HCT116 (cell line): ENCODE data around the gene ERLEC1. TPM values are rescaled to one million over a fixed set of nuclear protein-coding genes. Genes with fewer than 3 reads are reported as not detected.

Source experiments
- ATAC-seq: fragments of 200-7000 bp; cut with Tn5 transposase; 2 replicates; pipeline ENCODE4 v1.9.1; 2020; ENCODE audit warnings: mild to moderate bottlenecking, moderate library complexity
- BruUV-seq: library from RNA; stranded (reverse); fragments of 400-500 nt; replicated peaks from 2 replicates; lab custom pipeline; 2021; lab: Mats Ljungman, UMichigan
- CTCF ChIA-PET: fragments of 300-600 bp; sonication (Branson Sonifier 250); formaldehyde crosslinking; loops from one replicate; lab custom pipeline; 2021; ENCODE audit warnings: antibody characterized with exemption; lab: Charles Lee
- POLR2A ChIA-PET: fragments of 300-600, 350-600 bp; sonication (Branson Sonifier 250); formaldehyde crosslinking; loops from one replicate; lab custom pipeline; 2021; ENCODE audit warnings: antibody characterized with exemption; lab: Charles Lee
- RAD21 ChIA-PET, 2 experiments: fragments of 300-600 bp; sonication (Branson Sonifier 250); formaldehyde crosslinking; loops; one replicate each; lab custom pipeline; 2023; ENCODE audit warnings: low total read pairs in 2 of 2; ENCODE audit not compliant: uncharacterized antibody in 2 of 2, unreplicated experiment in 2 of 2, low non-redundant PET in 1 of 2; lab: Charles Lee
- DNase-seq: peaks from one replicate; pipeline ENCODE4 v3.0.0-alpha.2; 2010; ENCODE audit warnings: low read depth, low spot score
- H2AFZ ChIP-seq: fragments of 200-600 bp; shearing (Covaris generic), sonication (generic); 2 replicates; pipeline ENCODE4 v1.6.1; 2017; ENCODE audit warnings: low read depth, mixed run types, mixed read lengths, antibody characterized with exemption, low read length; ENCODE audit not compliant: poor library complexity, severe bottlenecking
- H3K27ac ChIP-seq: 2 replicates; pipeline ENCODE4 v1.5.1; 2012; ENCODE audit warnings: low read depth, low read length
- H3K27me3 ChIP-seq: fragments of 200-600 bp; sonication (generic); 2 replicates; pipeline ENCODE4 v1.6.1; 2016; ENCODE audit warnings: mixed run types, low read length, mixed read lengths; ENCODE audit not compliant: insufficient read depth
- H3K36me3 ChIP-seq, 2 experiments: fragments of 200-500 bp in 1 of 2; fragments of 200-600 bp in 1 of 2; sonication (Bioruptor generic) in 1 of 2; sonication (generic) in 1 of 2; 2 replicates each; pipeline versions ENCODE4 v1.5.1 to v1.6.1; 2014 to 2016; ENCODE audit warnings: low read length in 2 of 2, inconsistent platforms in 1 of 2, mixed read lengths in 1 of 2, mixed run types in 1 of 2; ENCODE audit not compliant: insufficient read depth in 2 of 2, control insufficient read depth in 1 of 2
- H3K4me1 ChIP-seq, 2 experiments: fragments of 200-600 bp in 1 of 2; sonication (generic) in 1 of 2; 2 replicates each; pipeline versions ENCODE4 v1.5.1 to v1.6.1; 2012 to 2017; ENCODE audit warnings: low read length in 2 of 2, inconsistent platforms in 1 of 2, mild to moderate bottlenecking in 1 of 2, mixed read lengths in 1 of 2, mixed run types in 1 of 2, moderate library complexity in 1 of 2; ENCODE audit not compliant: insufficient read depth in 2 of 2, control insufficient read depth in 1 of 2
- H3K4me2 ChIP-seq: fragments of 200-600 bp; sonication (generic); 2 replicates; pipeline ENCODE4 v1.6.1; 2017; ENCODE audit warnings: mixed run types, low read length, mixed read lengths
- H3K4me3 ChIP-seq, 2 experiments: fragments of 200-600 bp in 1 of 2; sonication (generic) in 1 of 2; replicated peaks in 1 of 2; 2 replicates each; pipeline ENCODE4 v1.5.1; 2011 to 2016; ENCODE audit warnings: low read length in 2 of 2, control low read depth in 1 of 2, low read depth in 1 of 2, mild to moderate bottlenecking in 1 of 2, mixed read lengths in 1 of 2, mixed run types in 1 of 2
- H3K79me2 ChIP-seq: fragments of 200-600 bp; sonication (generic); 2 replicates; pipeline ENCODE4 v1.6.1; 2017; ENCODE audit warnings: mild to moderate bottlenecking, mixed run types, low read length, moderate library complexity, mixed read lengths; ENCODE audit not compliant: insufficient read depth
- H3K9ac ChIP-seq: fragments of 200-600 bp; sonication (generic); 2 replicates; pipeline ENCODE4 v1.6.1; 2016; ENCODE audit warnings: low read length, mixed read lengths
- H3K9me2 ChIP-seq: fragments of 200-600 bp; sonication (generic), shearing (Covaris generic); 2 replicates; pipeline ENCODE4 v1.6.1; 2017; ENCODE audit warnings: mixed run types, mild to moderate bottlenecking, moderate library complexity; ENCODE audit not compliant: insufficient read depth
- H3K9me3 ChIP-seq, 2 experiments: fragments of 200-500 bp in 1 of 2; fragments of 200-600 bp in 1 of 2; sonication (Bioruptor generic) in 1 of 2; sonication (generic) in 1 of 2; 2 replicates each; pipeline ENCODE4 v1.6.1; 2014 to 2017; ENCODE audit warnings: low read length in 2 of 2, mixed read lengths in 2 of 2, inconsistent platforms in 1 of 2, low read depth in 1 of 2, mild to moderate bottlenecking in 1 of 2, mixed run types in 1 of 2, moderate library complexity in 1 of 2; ENCODE audit not compliant: control insufficient read depth in 1 of 2, insufficient read depth in 1 of 2
- H4K20me1 ChIP-seq: fragments of 200-600 bp; sonication (generic), shearing (Covaris generic); 2 replicates; pipeline ENCODE4 v1.6.1; 2017; ENCODE audit warnings: mixed run types, mild to moderate bottlenecking, moderate library complexity; ENCODE audit not compliant: insufficient read depth
- ATF3 ChIP-seq: IDR thresholded peaks from 2 replicates; pipeline ENCODE4 v1.6.1; 2012
- CBX3 ChIP-seq: IDR thresholded peaks from 2 replicates; pipeline ENCODE4 v1.6.1; 2012; ENCODE audit warnings: low read depth
- CEBPB ChIP-seq: IDR thresholded peaks from 2 replicates; pipeline ENCODE4 v1.6.1; 2012; ENCODE audit warnings: low read depth
- ELF1 ChIP-seq: IDR thresholded peaks from 2 replicates; pipeline ENCODE4 v1.6.1; 2012; ENCODE audit warnings: low read depth, borderline replicate concordance
- EZH2phosphoT487 ChIP-seq: fragments of 200-600 bp; IDR thresholded peaks from 2 replicates; pipeline ENCODE4 v1.6.1; 2018; ENCODE audit warnings: antibody characterized with exemption, borderline replicate concordance
- FOSL1 ChIP-seq: IDR thresholded peaks from 2 replicates; pipeline ENCODE4 v1.6.1; 2012; ENCODE audit warnings: low read depth
- JUND ChIP-seq: IDR thresholded peaks from 2 replicates; pipeline ENCODE4 v1.6.1; 2012
- MAX ChIP-seq: IDR thresholded peaks from 2 replicates; pipeline ENCODE4 v1.6.1; 2012
- POLR2AphosphoS5 ChIP-seq: IDR thresholded peaks from 2 replicates; pipeline ENCODE4 v1.6.1; 2011; ENCODE audit warnings: mild to moderate bottlenecking, low read depth, low read length, moderate library complexity
- RAD21 ChIP-seq: IDR thresholded peaks from 2 replicates; pipeline ENCODE4 v1.6.1; 2012; ENCODE audit warnings: low read depth, mild to moderate bottlenecking
- SIN3A ChIP-seq: IDR thresholded peaks from 2 replicates; pipeline ENCODE4 v1.6.1; 2012; ENCODE audit warnings: low read depth
- SP1 ChIP-seq: IDR thresholded peaks from 2 replicates; pipeline ENCODE4 v1.6.1; 2012; ENCODE audit warnings: low read depth
- ZFX ChIP-seq: fragments of 450-650 bp; IDR thresholded peaks from 2 replicates; pipeline ENCODE4 v1.6.1; 2017
- ZNF274 ChIP-seq: fragments of 200-500 bp; sonication (Bioruptor generic); IDR thresholded peaks from 2 replicates; pipeline ENCODE4 v1.6.1; 2014; ENCODE audit warnings: mild to moderate bottlenecking, low read depth, low read length, inconsistent platforms
- intact Hi-C: fragments of 100-400 bp; cut with micrococcal nuclease; formaldehyde crosslinking; loops from 2 replicates; pipeline ENCODE4 v1.10.0; 2022
- total RNA-seq: library from RNA; stranded (reverse); gene quantifications from one replicate; pipeline ENCODE4 v1.2.1, GENCODE V29; 2021; ENCODE audit not compliant: unreplicated experiment
- TF ChIP-seq, protein P1 (sequence below): IDR thresholded peaks from 2 replicates; pipeline ENCODE4 v1.6.1; 2012; ENCODE audit warnings: low read depth
- TF ChIP-seq, protein P2 (sequence below), 3 experiments: fragments of 200-600 bp in 1 of 3; sonication (generic) in 1 of 3; IDR thresholded peaks in 2 of 3; conservative IDR thresholded peaks in 1 of 3; 2 replicates each; pipeline ENCODE4 v1.5.1; 2012 to 2017; ENCODE audit warnings: low read depth in 2 of 3, low read length in 2 of 3, antibody characterized with exemption in 1 of 3, borderline replicate concordance in 1 of 3, control low read depth in 1 of 3, mild to moderate bottlenecking in 1 of 3, mixed read lengths in 1 of 3, mixed run types in 1 of 3, moderate library complexity in 1 of 3; ENCODE audit not compliant: insufficient read depth in 1 of 3

ERLEC1 gene
- total RNA-seq, 1 experiment from 2014 or later, result 26.9 TPM

DNA sequence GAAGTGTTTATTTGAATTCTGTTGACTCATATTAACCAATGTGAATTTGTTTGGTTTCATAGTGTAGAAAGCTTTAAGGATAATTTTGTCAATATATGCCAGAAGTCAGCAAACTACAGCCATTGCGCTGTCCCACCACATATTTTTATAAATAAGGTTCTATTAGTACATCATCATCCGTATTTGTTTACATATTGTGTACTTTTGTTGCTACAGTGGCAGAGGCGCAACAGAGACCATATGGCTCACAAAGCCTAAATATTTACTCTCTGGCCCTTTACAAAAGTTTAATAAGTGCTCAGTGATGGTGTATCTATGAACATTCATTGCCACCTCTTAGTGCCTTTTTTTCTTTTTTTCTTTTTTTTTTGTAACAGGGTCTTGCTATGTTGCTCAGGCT is 6.4 kb downstream of the ERLEC1 start:
- ChIA-PET CTCF (no interaction called here), POLR2A (no interaction called here), RAD21 (no interaction called here)
- no peak for ATAC-seq
- no peak overlapping the region for H2AFZ ChIP-seq
- no peaks in the 10 kb centered on the region for H3K27me3 ChIP-seq
- DNase-seq, result no peak
- H3K9me2 ChIP-seq, result no peaks in the 10 kb centered on the region
- H4K20me1 ChIP-seq, result no peaks in the 10 kb centered on the region
- peaks cover 32% of the 10 kb centered on the region for H3K79me2 ChIP-seq
- peaks cover 8 to 15% of the 10 kb centered on the region in 2 experiments; a peak in 3 of 4 replicates for H3K36me3 ChIP-seq
- no peak overlapping the region for H3K27ac ChIP-seq
- no peak overlapping the region for H3K4me2 ChIP-seq
- H3K4me1 ChIP-seq, result peaks cover 3 to 5% of the 10 kb centered on the region in 2 experiments; a peak in 3 of 4 replicates
- BruUV-seq, result no TSS peak
- no peak overlapping the region for H3K4me3 ChIP-seq
- no peaks in the 10 kb centered on the region for H3K9me3 ChIP-seq
- intact Hi-C loops, result no loop called here
- TF ChIP-seq, protein P1, sequence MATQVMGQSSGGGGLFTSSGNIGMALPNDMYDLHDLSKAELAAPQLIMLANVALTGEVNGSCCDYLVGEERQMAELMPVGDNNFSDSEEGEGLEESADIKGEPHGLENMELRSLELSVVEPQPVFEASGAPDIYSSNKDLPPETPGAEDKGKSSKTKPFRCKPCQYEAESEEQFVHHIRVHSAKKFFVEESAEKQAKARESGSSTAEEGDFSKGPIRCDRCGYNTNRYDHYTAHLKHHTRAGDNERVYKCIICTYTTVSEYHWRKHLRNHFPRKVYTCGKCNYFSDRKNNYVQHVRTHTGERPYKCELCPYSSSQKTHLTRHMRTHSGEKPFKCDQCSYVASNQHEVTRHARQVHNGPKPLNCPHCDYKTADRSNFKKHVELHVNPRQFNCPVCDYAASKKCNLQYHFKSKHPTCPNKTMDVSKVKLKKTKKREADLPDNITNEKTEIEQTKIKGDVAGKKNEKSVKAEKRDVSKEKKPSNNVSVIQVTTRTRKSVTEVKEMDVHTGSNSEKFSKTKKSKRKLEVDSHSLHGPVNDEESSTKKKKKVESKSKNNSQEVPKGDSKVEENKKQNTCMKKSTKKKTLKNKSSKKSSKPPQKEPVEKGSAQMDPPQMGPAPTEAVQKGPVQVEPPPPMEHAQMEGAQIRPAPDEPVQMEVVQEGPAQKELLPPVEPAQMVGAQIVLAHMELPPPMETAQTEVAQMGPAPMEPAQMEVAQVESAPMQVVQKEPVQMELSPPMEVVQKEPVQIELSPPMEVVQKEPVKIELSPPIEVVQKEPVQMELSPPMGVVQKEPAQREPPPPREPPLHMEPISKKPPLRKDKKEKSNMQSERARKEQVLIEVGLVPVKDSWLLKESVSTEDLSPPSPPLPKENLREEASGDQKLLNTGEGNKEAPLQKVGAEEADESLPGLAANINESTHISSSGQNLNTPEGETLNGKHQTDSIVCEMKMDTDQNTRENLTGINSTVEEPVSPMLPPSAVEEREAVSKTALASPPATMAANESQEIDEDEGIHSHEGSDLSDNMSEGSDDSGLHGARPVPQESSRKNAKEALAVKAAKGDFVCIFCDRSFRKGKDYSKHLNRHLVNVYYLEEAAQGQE, result no peak
- TF ChIP-seq, protein P2, sequence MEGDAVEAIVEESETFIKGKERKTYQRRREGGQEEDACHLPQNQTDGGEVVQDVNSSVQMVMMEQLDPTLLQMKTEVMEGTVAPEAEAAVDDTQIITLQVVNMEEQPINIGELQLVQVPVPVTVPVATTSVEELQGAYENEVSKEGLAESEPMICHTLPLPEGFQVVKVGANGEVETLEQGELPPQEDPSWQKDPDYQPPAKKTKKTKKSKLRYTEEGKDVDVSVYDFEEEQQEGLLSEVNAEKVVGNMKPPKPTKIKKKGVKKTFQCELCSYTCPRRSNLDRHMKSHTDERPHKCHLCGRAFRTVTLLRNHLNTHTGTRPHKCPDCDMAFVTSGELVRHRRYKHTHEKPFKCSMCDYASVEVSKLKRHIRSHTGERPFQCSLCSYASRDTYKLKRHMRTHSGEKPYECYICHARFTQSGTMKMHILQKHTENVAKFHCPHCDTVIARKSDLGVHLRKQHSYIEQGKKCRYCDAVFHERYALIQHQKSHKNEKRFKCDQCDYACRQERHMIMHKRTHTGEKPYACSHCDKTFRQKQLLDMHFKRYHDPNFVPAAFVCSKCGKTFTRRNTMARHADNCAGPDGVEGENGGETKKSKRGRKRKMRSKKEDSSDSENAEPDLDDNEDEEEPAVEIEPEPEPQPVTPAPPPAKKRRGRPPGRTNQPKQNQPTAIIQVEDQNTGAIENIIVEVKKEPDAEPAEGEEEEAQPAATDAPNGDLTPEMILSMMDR (IDR thresholded peaks at IDR 0.05 in 2 of 3, conservative IDR thresholded peaks at IDR 0.05 in 1 of 3; ENCODE audit: borderline replicate concordance in 1 of 3, insufficient read depth in 1 of 3, low read depth in 2 of 3, low read length in 2 of 3), result no peak
- TF ChIP-seq MAX (no peak), SP1 (no peak), POLR2AphosphoS5 (no peak), JUND (no peak), ZFX (no peak), FOSL1 (no peak), ZNF274 (no peak), ELF1 (no peak), ATF3 (no peak), RAD21 (no peak), CBX3 (no peak), SIN3A (no peak), EZH2phosphoT487 (no peak), CEBPB (no peak)
- TF ChIP-seq, all 23 proteins: peak for 0
- no peak overlapping the region for H3K9ac ChIP-seq
